Measurements from ENCODE around the gene HNF1B.
A peak's percentile ranks its signal among the peaks of the same experiment; 100 is the strongest.

GRCh38 chr17:37744961-37745800 lies at the start of gene HNF1B:
- TF ChIP-seq CTCF (IDR thresholded peaks at IDR 0.05): no peak
- peak in 1 of 2 donors; percentile 79 for TF ChIP-seq POLR2AphosphoS5 (IDR thresholded peaks at IDR 0.05)
- no peak for TF ChIP-seq EP300 (IDR thresholded peaks at IDR 0.05)
